CD4-positive, alpha-beta T cell treated with Interleukin-1 beta for 1 hour (primary cell): Measurements from ENCODE around the gene CLCA1.

Source experiments
- DNase-seq, 2 donors: peaks; one replicate each; pipeline ENCODE4 v3.0.0-alpha.2; 2020 to 2022

CLCA1 gene, protein sequence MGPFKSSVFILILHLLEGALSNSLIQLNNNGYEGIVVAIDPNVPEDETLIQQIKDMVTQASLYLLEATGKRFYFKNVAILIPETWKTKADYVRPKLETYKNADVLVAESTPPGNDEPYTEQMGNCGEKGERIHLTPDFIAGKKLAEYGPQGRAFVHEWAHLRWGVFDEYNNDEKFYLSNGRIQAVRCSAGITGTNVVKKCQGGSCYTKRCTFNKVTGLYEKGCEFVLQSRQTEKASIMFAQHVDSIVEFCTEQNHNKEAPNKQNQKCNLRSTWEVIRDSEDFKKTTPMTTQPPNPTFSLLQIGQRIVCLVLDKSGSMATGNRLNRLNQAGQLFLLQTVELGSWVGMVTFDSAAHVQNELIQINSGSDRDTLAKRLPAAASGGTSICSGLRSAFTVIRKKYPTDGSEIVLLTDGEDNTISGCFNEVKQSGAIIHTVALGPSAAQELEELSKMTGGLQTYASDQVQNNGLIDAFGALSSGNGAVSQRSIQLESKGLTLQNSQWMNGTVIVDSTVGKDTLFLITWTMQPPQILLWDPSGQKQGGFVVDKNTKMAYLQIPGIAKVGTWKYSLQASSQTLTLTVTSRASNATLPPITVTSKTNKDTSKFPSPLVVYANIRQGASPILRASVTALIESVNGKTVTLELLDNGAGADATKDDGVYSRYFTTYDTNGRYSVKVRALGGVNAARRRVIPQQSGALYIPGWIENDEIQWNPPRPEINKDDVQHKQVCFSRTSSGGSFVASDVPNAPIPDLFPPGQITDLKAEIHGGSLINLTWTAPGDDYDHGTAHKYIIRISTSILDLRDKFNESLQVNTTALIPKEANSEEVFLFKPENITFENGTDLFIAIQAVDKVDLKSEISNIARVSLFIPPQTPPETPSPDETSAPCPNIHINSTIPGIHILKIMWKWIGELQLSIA

DNA sequence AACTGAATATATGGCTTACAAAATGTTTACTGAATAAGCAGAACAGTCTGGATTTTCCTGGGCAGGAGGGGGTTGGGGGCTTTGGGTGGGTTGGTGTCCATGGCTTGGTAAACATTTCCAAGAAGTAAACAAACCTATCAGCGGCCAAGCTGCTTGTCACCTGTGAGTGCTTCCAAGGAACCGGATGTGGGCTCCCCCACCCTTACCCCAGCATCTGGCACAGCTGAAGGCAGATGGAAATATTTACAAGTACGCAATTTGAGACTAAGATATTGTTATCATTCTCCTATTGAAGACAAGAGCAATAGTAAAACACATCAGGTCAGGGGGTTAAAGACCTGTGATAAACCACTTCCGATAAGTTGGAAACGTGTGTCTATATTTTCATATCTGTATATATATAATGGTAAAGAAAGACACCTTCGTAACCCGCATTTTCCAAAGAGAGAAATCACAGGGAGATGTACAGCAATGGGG, at the start of gene CLCA1:
CLCA1 (plus strand) TSS at position 427 of the 477 bp plus-strand sequence; CDS start at position 472, 45 bp downstream.
- DNase-seq: no peak

GRCh38 chr1:86419277-86419903, 49.3 kb upstream of the CLCA1 start:
- peak; percentile 47 to 62 for DNase-seq

- DNase-seq: no peak
Observed at GRCh38 chr1:86421601-86422280, 47.0 kb upstream of the CLCA1 start.

DNA sequence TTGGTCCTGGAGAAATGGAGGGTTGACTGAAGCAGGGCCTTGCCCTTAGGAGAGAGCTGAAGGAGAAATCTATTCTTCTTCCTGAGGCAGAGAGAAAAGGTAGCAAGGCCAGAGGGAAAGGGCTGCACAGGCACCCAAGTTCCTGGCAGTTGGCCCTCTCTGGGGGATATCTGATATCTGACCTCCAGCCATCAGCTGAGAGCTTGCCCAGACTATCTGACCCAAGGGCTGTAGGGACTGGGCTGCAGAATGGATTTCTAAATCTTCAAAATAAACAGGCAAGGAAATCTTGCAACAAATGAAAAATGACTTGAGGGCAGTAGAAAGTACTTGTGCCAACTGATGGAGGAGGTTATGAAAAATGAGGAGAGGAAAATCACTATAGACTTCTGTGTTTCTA, 45.3 kb upstream of the CLCA1 start:
- DNase-seq: no peak

DNA sequence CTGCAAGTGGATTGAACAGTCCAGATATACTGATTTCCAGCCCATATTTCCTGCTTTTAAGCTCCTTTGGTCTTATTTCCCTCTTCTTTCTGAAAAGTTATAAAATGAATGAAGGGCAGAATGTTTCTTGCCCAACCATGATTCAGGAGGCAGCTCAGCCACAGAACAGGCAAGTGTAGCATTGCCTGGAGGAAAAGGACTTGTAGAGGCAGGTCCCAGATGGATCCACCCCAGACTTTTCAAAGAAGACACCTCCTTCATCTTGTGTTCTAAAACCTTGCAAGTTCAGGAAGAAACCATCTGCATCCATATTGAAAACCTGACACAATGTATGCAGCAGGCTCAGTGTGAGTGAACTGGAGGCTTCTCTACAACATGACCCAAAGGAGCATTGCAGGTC, 44.9 kb upstream of the CLCA1 start, which contains the start of gene CLCA2:
CLCA2 (plus strand) TSS at position 299 of the 400 bp plus-strand sequence; CDS start at position 376, 77 bp downstream.
- DNase-seq: no peak

- DNase-seq: no peak
Observed at GRCh38 chr1:86429122-86429725, 39.5 kb upstream of the CLCA1 start.

DNA sequence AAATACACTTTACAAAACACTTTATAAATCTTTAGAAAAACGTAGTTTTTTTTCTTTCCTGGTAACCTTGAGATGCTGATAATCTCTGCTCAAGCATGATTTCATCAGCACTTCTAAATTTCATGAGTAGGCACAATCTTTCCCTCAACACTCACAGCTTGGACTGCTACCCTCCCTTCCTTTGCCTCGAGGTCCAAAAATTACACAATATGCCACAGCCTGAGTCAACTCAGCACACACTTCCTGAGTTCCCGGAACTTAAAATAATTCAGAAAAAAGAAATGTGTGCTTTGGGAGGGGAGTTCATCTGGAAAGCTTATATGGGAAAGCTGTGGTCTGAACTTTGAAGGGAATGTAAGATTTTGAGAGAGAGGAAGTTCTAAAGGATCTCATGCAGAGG, 38.9 kb upstream of the CLCA1 start:
- DNase-seq: peak in 1 of 2 donors; percentile 36

DNA sequence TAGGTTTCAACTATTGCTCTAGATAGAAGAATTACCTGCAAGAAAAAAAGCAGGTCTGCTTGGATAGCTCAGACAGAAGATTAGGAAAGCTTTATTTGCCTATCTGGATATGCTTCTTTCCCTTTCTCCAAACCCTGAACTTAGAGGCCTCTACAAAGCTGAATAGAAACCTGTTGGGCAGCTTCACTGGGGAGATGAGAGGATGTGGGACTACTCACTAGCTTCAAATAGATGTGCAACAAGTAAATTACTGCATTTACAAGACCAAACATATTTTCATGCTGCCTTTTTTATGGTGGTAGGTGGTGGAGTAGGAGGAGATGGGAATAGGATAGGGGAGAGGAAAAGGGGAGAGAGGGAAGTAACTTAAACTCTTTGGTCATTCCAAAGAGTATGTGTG, 38.4 kb upstream of the CLCA1 start:
- no peak for DNase-seq

DNA sequence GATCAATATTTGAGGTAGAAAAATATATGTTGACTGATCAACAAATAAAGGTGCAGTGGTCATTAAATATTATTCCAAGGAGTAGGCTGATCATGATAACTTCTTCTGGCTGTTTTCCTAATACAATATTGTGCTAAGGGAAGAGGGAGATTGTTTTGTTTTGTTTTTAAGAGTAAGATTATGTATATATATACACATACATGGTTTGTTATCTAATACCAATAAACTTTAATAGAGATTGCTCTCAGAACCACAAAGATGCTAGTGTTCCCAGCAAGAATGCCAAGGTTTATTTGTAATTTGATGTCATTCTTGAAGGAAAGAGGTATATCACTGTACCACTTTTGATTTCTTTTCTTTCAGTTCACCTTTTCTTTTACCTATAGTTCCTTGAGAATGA, 34.7 kb upstream of the CLCA1 start:
- no peak for DNase-seq

- no peak for DNase-seq
Observed at GRCh38 chr1:86435327-86435726, 33.4 kb upstream of the CLCA1 start.

GRCh38 chr1:86436041-86436440, 32.7 kb upstream of the CLCA1 start:
- DNase-seq: no peak

DNA sequence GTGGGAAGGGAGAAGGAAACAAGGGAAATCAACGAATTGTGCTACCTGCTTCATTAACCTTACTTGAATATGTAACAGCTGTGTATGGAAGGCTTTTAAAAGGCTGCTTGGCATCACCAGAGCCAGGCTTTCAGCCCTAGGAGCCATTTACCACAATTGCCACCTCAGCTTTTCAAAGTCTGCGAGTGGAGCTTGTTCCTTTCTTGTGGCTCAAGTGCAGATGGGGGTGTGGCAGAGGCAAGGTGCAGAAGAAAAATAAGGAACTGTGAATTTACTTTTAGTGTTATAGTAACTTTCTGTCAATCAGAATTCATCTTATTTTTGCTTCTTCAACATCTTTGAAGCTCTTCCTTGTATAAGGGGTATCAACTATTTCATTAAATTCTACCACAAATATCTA, 27.1 kb upstream of the CLCA1 start:
- DNase-seq: peak; percentile 4 to 24

DNA sequence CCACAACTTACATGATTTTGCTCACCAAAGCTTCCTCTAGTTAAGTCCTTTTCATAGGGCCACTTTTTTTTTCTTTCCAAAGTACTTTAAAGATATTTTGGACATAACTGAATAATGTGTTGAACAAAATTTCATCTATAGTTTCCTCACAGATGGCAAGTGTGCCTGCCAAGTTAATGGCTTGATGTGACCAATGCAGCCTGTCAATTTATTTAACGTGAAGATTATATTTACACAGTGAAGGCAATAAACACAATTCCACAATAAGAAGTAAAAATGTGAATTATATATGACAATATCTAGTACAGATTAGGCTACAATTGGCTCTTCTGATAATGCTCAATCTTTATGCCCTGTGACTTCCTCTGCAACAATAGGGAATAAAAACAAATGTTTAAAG, 26.7 kb upstream of the CLCA1 start:
- no peak for DNase-seq

- DNase-seq: no peak
Observed at GRCh38 chr1:86445919-86446318, 22.8 kb upstream of the CLCA1 start.

DNA sequence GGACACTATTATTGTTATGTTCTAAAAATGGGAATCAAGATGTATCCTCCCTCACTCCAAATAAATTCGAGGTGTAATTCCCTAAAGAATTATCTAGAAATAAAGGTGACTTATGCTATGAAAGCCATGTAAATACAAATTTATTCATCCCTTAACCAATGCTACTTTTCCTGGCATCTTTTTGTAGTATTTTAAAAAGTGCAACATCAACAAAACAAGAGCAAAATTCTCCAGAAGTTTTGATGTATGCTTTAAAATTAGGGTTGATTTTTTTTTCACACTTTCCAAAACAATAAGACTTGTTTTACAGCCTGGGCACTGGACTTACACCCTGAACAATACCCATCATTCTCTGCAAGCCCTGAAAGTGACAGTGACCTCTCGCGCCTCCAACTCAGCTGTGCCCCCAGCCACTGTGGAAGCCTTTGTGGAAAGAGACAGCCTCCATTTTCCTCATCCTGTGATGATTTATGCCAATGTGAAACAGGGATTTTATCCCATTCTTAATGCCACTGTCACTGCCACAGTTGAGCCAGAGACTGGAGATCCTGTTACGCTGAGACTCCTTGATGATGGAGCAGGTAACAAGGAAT, 21.4 kb upstream of the CLCA1 start:
- no peak for DNase-seq

DNA sequence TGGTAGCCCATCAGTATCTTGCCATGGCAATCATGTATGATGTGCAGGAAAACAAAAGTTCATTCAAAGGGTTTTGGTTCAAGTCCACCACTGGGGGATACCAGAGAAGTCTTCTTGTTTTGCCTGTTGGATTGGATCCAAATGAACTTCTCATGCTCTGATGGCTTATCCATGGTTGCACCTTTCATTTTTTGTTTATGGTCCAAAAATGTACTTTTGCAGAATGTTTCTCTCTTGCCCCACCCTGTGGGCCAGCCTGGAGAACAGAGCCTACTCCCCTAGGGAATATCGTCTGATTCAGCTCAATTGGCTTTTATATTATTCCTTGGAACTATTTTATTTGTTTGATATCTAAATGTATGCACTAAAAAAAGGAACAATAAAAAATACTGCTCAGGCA, 20.1 kb upstream of the CLCA1 start:
- DNase-seq: no peak

- no peak for DNase-seq
Observed at GRCh38 chr1:86449103-86449502, 19.6 kb upstream of the CLCA1 start.

- no peak for DNase-seq
Observed at GRCh38 chr1:86450847-86451246, 17.9 kb upstream of the CLCA1 start.

- DNase-seq: no peak
Observed at GRCh38 chr1:86453664-86454063, 15.1 kb upstream of the CLCA1 start.

DNA sequence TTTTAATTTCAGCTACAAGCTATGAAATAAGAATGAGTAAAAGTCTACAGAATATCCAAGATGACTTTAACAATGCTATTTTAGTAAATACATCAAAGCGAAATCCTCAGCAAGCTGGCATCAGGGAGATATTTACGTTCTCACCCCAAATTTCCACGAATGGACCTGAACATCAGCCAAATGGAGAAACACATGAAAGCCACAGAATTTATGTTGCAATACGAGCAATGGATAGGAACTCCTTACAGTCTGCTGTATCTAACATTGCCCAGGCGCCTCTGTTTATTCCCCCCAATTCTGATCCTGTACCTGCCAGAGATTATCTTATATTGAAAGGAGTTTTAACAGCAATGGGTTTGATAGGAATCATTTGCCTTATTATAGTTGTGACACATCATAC, 13.7 kb upstream of the CLCA1 start:
- DNase-seq: no peak

DNA sequence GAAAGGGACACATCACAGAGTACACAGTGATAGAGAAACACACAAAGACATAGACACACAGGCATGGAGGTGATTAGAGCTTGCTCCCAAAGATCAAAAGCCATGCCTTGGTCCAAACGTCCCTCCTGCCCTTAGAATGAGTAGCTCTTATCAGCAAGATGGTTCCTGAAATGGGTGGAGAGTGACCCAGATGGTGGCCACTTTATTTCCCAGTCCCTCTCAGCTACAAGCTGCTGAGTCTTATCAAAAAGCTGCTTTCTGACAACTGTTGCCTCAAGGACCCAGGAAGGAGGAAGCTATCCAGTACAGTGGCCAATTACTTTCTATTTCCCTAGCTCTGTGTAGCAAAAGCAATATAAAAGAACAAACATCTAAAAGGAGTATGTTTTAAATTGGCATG, 7.7 kb upstream of the CLCA1 start:
- DNase-seq: no peak

- no peak for DNase-seq
Observed at GRCh38 chr1:86461482-86461881, 7.2 kb upstream of the CLCA1 start.
